T-helper 17 cell (primary cell): ENCODE measurements around the gene MAFB. TPM values are rescaled to one million over a fixed set of nuclear protein-coding genes. Genes with fewer than 3 reads are reported as not detected.

Source experiments
- ATAC-seq: fragments of 150-1000 bp; cut with Tn5 transposase; 2 replicates; pipeline ENCODE4 v1.10.0; 2021; ENCODE audit warnings: mild to moderate bottlenecking, moderate library complexity
- DNase-seq, 3 donors: peaks; one replicate each; pipeline versions ENCODE4 v3.0.0 to v3.0.0-alpha.2; 2020 to 2021
- H3K9me3 ChIP-seq: one replicate; pipeline ENCODE4 v1.7.0; 2013; ENCODE audit warnings: low read length, mild to moderate bottlenecking; ENCODE audit not compliant: control insufficient read depth, poor library complexity, severe bottlenecking
- H3K27ac Mint-ChIP-seq: one replicate; pipeline ENCODE4 v1.8.0; 2022; ENCODE audit warnings: mild to moderate bottlenecking, moderate library complexity, mixed read lengths
- H3K27me3 Mint-ChIP-seq: one replicate; pipeline ENCODE4 v1.8.0; 2022; ENCODE audit warnings: mixed read lengths
- H3K36me3 Mint-ChIP-seq: one replicate; pipeline ENCODE4 v1.8.0; 2022; ENCODE audit warnings: low read depth, mixed read lengths
- H3K4me1 Mint-ChIP-seq: one replicate; pipeline ENCODE4 v1.8.0; 2022; ENCODE audit warnings: mild to moderate bottlenecking, mixed read lengths
- H3K4me3 Mint-ChIP-seq: one replicate; pipeline ENCODE4 v1.8.0; 2022; ENCODE audit warnings: mild to moderate bottlenecking, moderate library complexity, mixed read lengths
- total RNA-seq, 4 donors: library from RNA in 2 of 4; stranded (reverse) in 2 of 4; gene quantifications; one replicate each; pipeline ENCODE4 v1.2.3 and lab custom pipeline; 2022 to 2026

Gene MAFB
- total RNA-seq, 2 donors from 2014 or later = 0.86 to 8.9 TPM

DNA sequence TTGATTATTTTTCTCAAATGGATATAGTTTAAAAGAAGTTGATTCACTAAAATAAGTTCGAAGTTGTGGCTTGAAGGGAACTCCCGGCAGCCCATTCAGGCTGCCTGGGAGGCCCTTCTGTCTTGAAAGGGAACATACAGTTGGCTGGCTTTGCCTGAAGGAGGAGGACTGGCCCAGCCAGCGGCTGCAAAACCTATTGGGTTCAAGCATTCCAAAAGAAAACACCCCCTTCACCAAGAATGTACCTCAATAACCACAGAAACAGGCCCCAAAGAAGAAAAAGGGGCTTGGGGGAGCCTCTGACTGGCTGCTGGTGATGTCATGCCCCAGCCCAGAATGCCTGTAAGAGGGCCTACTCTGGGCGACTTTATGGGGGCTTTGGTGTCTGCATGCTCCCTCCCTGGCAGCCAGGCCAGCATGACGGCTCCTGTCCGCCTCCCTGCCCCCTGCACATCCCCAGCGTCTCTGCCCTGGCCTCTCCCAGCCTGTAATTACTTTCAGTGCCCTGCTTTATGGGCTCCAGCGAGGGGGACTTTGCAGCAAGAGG, 36.5 kb downstream of the MAFB start:
- no peak for DNase-seq
- H3K4me1 Mint-ChIP-seq = no peaks in the 10 kb centered on the region
- H3K27ac Mint-ChIP-seq = no peak overlapping the region
- no peak for ATAC-seq
- no peaks in the 10 kb centered on the region for H3K9me3 ChIP-seq
- no peaks in the 10 kb centered on the region for H3K36me3 Mint-ChIP-seq
- no peak overlapping the region for H3K4me3 Mint-ChIP-seq
- peaks cover 26% of the 10 kb centered on the region for H3K27me3 Mint-ChIP-seq

GRCh38 chr20:40651151-40651550, 37.9 kb downstream of the MAFB start:
- H3K27me3 Mint-ChIP-seq = peaks cover 27% of the 10 kb centered on the region
- peaks cover 2% of the 10 kb centered on the region for H3K4me1 Mint-ChIP-seq
- H3K9me3 ChIP-seq = no peaks in the 10 kb centered on the region
- no peak for DNase-seq
- H3K27ac Mint-ChIP-seq = no peak overlapping the region
- H3K4me3 Mint-ChIP-seq = no peak overlapping the region
- ATAC-seq = no peak
- no peaks in the 10 kb centered on the region for H3K36me3 Mint-ChIP-seq

- Mint-ChIP-seq H3K27me3 (peaks cover 31% of the 10 kb centered on the region), H3K27ac (no peak overlapping the region), H3K36me3 (no peaks in the 10 kb centered on the region), H3K4me1 (peaks cover 2% of the 10 kb centered on the region), H3K4me3 (no peak overlapping the region)
- no peak for DNase-seq
- H3K9me3 ChIP-seq = no peaks in the 10 kb centered on the region
- no peak for ATAC-seq
Observed at GRCh38 chr20:40650707-40651106, 38.3 kb downstream of the MAFB start.

DNA sequence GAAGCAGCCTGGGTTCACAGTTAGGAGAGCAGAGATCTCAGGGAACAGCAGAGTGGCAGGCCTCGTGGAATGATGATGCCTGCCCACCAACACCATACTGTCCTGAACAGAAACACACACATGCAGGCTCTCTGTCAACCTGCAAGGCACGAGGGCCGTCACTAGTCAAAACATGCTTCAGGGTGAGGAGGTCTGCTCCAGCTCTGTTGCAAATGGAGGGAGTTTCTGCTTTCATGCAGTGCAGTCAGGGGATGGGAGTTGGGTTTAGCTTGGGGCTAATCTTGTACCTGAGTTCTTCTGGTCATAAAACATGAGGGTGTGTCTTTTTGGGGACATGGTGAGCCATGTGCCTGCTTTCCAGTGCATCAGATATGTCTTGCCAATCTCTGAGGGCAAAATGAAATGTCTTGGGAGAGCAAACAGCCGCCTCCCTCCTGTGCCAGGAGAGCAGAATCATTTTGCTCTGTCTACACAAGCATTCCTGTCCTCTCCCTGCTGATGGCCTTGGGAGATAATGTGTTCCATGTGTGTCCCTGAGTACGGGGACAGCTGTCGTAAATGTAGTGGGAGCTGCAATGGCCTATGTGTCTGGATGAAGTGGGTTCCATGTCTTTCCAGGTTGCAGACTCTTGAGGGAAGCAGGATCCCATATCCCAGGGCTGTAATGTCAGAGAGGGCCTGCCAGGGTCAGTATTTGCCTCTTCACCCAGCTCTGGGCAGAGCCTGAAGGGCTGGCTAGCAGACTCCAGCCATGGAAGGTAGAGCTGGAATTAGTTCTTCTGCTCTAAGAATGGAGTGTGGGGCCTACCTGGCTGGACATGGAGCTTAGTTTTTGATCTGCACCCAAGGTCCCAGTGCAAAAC, 40.6 kb downstream of the MAFB start:
- ATAC-seq = no peak
- peaks cover 43% of the 10 kb centered on the region for H3K27me3 Mint-ChIP-seq
- DNase-seq = no peak
- H3K36me3 Mint-ChIP-seq = no peaks in the 10 kb centered on the region
- no peak overlapping the region for H3K27ac Mint-ChIP-seq
- H3K4me3 Mint-ChIP-seq = no peak overlapping the region
- H3K9me3 ChIP-seq = no peaks in the 10 kb centered on the region
- H3K4me1 Mint-ChIP-seq = peaks cover 2% of the 10 kb centered on the region

GRCh38 chr20:40646813-40647212, 42.2 kb downstream of the MAFB start:
- peaks cover 43% of the 10 kb centered on the region for H3K27me3 Mint-ChIP-seq
- DNase-seq = no peak
- no peak overlapping the region for H3K4me3 Mint-ChIP-seq
- H3K27ac Mint-ChIP-seq = no peak overlapping the region
- ATAC-seq = no peak
- H3K36me3 Mint-ChIP-seq = no peaks in the 10 kb centered on the region
- peaks cover 2% of the 10 kb centered on the region for H3K4me1 Mint-ChIP-seq
- H3K9me3 ChIP-seq = no peaks in the 10 kb centered on the region

GRCh38 chr20:40646361-40646760, 42.7 kb downstream of the MAFB start:
- Mint-ChIP-seq H3K4me3 (no peak overlapping the region), H3K27ac (no peak overlapping the region), H3K27me3 (peaks cover 43% of the 10 kb centered on the region), H3K4me1 (peaks cover 2% of the 10 kb centered on the region), H3K36me3 (no peaks in the 10 kb centered on the region)
- DNase-seq = no peak
- no peak for ATAC-seq
- H3K9me3 ChIP-seq = no peaks in the 10 kb centered on the region

DNA sequence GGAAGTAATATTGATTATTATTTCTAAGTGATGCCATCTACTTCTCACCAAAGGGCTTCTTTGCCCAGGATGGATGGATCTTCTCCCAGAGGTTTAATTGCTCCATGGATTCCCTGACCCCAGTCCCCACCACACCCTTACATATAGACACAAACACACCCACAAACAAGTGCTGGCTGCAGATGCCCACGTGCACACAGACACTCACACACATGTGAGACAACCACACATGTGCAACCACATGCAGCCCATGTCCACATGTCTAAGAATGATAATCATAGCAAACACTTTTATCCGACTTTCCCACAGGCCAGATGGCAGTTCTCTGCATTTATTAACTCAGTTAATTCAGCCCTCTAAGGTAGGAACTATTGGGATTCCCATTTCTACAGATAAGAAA, 44.2 kb downstream of the MAFB start:
- Mint-ChIP-seq H3K27ac (no peak overlapping the region), H3K27me3 (peaks cover 41% of the 10 kb centered on the region), H3K4me1 (peaks cover 2% of the 10 kb centered on the region), H3K36me3 (no peaks in the 10 kb centered on the region), H3K4me3 (no peak overlapping the region)
- no peak for ATAC-seq
- DNase-seq = no peak
- no peaks in the 10 kb centered on the region for H3K9me3 ChIP-seq

DNA sequence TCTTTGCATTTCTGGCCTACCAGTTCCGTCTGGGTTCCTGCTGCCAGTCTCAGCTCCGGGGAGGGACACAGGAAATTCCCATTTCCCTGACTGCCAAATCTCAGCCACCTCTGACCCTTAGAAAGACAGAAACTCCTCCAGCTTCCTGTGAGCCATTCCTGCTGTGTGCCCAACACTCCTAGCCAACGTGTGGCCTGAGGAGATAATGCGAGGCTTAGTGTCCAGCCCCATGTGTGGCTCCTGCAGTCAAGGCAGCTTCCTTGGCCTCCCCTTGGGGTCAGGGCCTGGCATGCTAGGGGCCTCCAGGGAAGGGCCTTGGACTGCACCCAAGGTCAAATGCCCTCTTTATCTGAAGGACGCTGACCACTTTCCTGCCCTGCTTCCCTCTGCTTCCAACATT, 45.1 kb downstream of the MAFB start:
- Mint-ChIP-seq H3K27ac (no peak overlapping the region), H3K4me3 (no peak overlapping the region), H3K36me3 (no peaks in the 10 kb centered on the region), H3K4me1 (peaks cover 2% of the 10 kb centered on the region), H3K27me3 (peaks cover 33% of the 10 kb centered on the region)
- DNase-seq (no peak), ATAC-seq (no peak)
- no peaks in the 10 kb centered on the region for H3K9me3 ChIP-seq

GRCh38 chr20:40641809-40642208, 47.2 kb downstream of the MAFB start:
- ATAC-seq (no peak), DNase-seq (no peak)
- Mint-ChIP-seq H3K27ac (no peak overlapping the region), H3K4me3 (no peak overlapping the region), H3K4me1 (peaks cover under 1% of the 10 kb centered on the region), H3K36me3 (no peaks in the 10 kb centered on the region), H3K27me3 (peaks cover 18% of the 10 kb centered on the region)
- H3K9me3 ChIP-seq = no peaks in the 10 kb centered on the region

DNA sequence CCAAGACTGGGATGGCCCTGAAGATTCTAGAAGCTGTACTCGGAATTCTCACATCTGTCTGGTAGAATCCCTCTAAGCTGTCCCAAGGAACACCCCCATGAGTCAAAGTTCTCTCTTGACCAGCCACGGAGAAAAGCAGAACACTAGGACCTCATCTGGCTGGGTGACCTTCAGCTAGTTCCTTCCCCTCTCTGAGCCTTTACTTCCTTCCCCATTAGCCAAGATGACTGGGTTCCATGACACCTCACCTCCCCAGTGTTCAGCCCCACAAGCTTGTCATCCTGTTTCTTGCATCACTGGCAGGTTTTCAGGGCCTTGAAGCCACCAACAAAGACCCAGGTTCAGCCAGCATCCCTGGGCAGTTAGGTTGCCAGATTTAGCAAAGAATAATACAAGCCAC, 47.8 kb downstream of the MAFB start:
- DNase-seq (no peak), ATAC-seq (no peak)
- no peak overlapping the region for H3K27ac Mint-ChIP-seq
- H3K4me3 Mint-ChIP-seq = no peak overlapping the region
- H3K36me3 Mint-ChIP-seq = no peaks in the 10 kb centered on the region
- H3K4me1 Mint-ChIP-seq = no peaks in the 10 kb centered on the region
- no peaks in the 10 kb centered on the region for H3K9me3 ChIP-seq
- H3K27me3 Mint-ChIP-seq = peaks cover 16% of the 10 kb centered on the region

DNA sequence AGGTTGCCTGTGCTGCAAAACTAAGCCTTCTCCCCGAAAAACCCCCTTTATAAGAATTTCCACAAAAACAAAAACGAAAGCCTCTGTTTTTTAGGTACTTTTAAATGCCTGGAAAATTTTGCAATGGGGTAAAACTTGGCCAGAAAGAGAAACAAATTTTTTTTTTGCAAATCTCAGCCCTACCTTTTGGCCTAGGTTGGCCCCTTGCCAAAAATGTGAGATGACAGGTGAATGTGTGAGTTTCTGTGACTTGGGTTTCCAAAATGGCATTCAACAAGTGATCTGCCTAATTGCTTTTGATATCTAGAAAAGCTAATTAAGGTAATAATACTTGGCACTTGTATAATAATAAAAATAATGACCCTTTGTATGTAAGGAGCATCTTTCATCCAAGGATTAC, 48.4 kb downstream of the MAFB start:
- DNase-seq (no peak), ATAC-seq (no peak)
- no peaks in the 10 kb centered on the region for H3K9me3 ChIP-seq
- Mint-ChIP-seq H3K27me3 (peaks cover 11% of the 10 kb centered on the region), H3K36me3 (no peaks in the 10 kb centered on the region), H3K4me1 (no peaks in the 10 kb centered on the region), H3K4me3 (no peak overlapping the region), H3K27ac (no peak overlapping the region)

DNA sequence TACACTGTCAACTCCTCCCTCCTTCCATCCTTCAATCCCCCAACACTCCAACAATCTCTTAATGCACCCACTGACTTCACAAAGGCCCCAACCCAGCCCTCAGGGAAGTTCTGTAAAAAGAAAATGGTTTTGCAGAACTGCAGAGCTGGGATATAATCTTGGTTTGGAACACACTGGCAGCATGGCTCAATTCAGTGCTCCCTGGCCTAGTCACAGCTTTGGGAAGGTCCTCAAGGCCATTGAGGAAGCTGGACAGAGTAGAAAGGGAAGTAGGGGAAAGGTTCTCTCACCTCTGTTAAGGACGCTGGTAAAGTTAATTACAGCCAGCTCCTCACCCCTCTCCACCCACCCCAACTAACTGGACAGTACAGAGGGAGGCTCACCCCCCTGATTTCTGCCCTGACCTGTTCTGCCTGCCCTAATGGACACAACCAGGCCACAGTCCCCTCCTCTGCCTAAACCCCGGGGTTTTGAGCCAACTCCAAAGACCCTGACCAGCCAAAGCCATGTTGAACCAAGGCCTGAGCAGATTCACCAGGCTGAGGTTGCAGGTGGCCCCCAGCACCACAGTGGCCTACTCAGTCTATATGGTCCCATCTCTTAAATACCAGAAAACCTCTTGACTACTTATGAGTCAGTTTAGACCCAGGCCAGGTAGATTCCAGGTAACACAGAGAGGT, 49.2 kb downstream of the MAFB start:
- no peaks in the 10 kb centered on the region for H3K9me3 ChIP-seq
- Mint-ChIP-seq H3K4me1 (no peaks in the 10 kb centered on the region), H3K36me3 (no peaks in the 10 kb centered on the region), H3K27ac (no peak overlapping the region), H3K4me3 (no peak overlapping the region), H3K27me3 (peaks cover 2% of the 10 kb centered on the region)
- no peak for DNase-seq
- ATAC-seq = no peak

GRCh38 chr20:40639132-40639531, 49.9 kb downstream of the MAFB start:
- Mint-ChIP-seq H3K4me1 (no peaks in the 10 kb centered on the region), H3K27me3 (no peaks in the 10 kb centered on the region), H3K27ac (no peak overlapping the region), H3K4me3 (no peak overlapping the region), H3K36me3 (no peaks in the 10 kb centered on the region)
- ATAC-seq (no peak), DNase-seq (no peak)
- H3K9me3 ChIP-seq = no peaks in the 10 kb centered on the region
